HCT116 (cell line): ENCODE data around the gene ADAMTS4. TPM values are rescaled to one million over a fixed set of nuclear protein-coding genes. Genes with fewer than 3 reads are reported as not detected.

Experiments used
- ATAC-seq: fragments of 200-7000 bp; cut with Tn5 transposase; 2 replicates; pipeline ENCODE4 v1.9.1; 2020; ENCODE audit warnings: mild to moderate bottlenecking, moderate library complexity
- BruUV-seq: library from RNA; stranded (reverse); fragments of 400-500 nt; replicated peaks from 2 replicates; lab custom pipeline; 2021; lab: Mats Ljungman, UMichigan
- CTCF ChIA-PET: fragments of 300-600 bp; sonication (Branson Sonifier 250); formaldehyde crosslinking; loops from one replicate; lab custom pipeline; 2021; ENCODE audit warnings: antibody characterized with exemption; lab: Charles Lee
- POLR2A ChIA-PET: fragments of 300-600, 350-600 bp; sonication (Branson Sonifier 250); formaldehyde crosslinking; loops from one replicate; lab custom pipeline; 2021; ENCODE audit warnings: antibody characterized with exemption; lab: Charles Lee
- RAD21 ChIA-PET, 2 experiments: fragments of 300-600 bp; sonication (Branson Sonifier 250); formaldehyde crosslinking; loops; one replicate each; lab custom pipeline; 2023; ENCODE audit warnings: low total read pairs in 2 of 2; ENCODE audit not compliant: uncharacterized antibody in 2 of 2, unreplicated experiment in 2 of 2, low non-redundant PET in 1 of 2; lab: Charles Lee
- DNase-seq: peaks from one replicate; pipeline ENCODE4 v3.0.0-alpha.2; 2010; ENCODE audit warnings: low read depth, low spot score
- H2AFZ ChIP-seq: fragments of 200-600 bp; shearing (Covaris generic), sonication (generic); 2 replicates; pipeline ENCODE4 v1.6.1; 2017; ENCODE audit warnings: low read depth, mixed run types, mixed read lengths, antibody characterized with exemption, low read length; ENCODE audit not compliant: poor library complexity, severe bottlenecking
- H3K27ac ChIP-seq: 2 replicates; pipeline ENCODE4 v1.5.1; 2012; ENCODE audit warnings: low read depth, low read length
- H3K27me3 ChIP-seq: fragments of 200-600 bp; sonication (generic); 2 replicates; pipeline ENCODE4 v1.6.1; 2016; ENCODE audit warnings: mixed run types, low read length, mixed read lengths; ENCODE audit not compliant: insufficient read depth
- H3K36me3 ChIP-seq, 2 experiments: fragments of 200-500 bp in 1 of 2; fragments of 200-600 bp in 1 of 2; sonication (Bioruptor generic) in 1 of 2; sonication (generic) in 1 of 2; 2 replicates each; pipeline versions ENCODE4 v1.5.1 to v1.6.1; 2014 to 2016; ENCODE audit warnings: low read length in 2 of 2, inconsistent platforms in 1 of 2, mixed read lengths in 1 of 2, mixed run types in 1 of 2; ENCODE audit not compliant: insufficient read depth in 2 of 2, control insufficient read depth in 1 of 2
- H3K4me1 ChIP-seq, 2 experiments: fragments of 200-600 bp in 1 of 2; sonication (generic) in 1 of 2; 2 replicates each; pipeline versions ENCODE4 v1.5.1 to v1.6.1; 2012 to 2017; ENCODE audit warnings: low read length in 2 of 2, inconsistent platforms in 1 of 2, mild to moderate bottlenecking in 1 of 2, mixed read lengths in 1 of 2, mixed run types in 1 of 2, moderate library complexity in 1 of 2; ENCODE audit not compliant: insufficient read depth in 2 of 2, control insufficient read depth in 1 of 2
- H3K4me2 ChIP-seq: fragments of 200-600 bp; sonication (generic); 2 replicates; pipeline ENCODE4 v1.6.1; 2017; ENCODE audit warnings: mixed run types, low read length, mixed read lengths
- H3K4me3 ChIP-seq, 2 experiments: fragments of 200-600 bp in 1 of 2; sonication (generic) in 1 of 2; replicated peaks in 1 of 2; 2 replicates each; pipeline ENCODE4 v1.5.1; 2011 to 2016; ENCODE audit warnings: low read length in 2 of 2, control low read depth in 1 of 2, low read depth in 1 of 2, mild to moderate bottlenecking in 1 of 2, mixed read lengths in 1 of 2, mixed run types in 1 of 2
- H3K79me2 ChIP-seq: fragments of 200-600 bp; sonication (generic); 2 replicates; pipeline ENCODE4 v1.6.1; 2017; ENCODE audit warnings: mild to moderate bottlenecking, mixed run types, low read length, moderate library complexity, mixed read lengths; ENCODE audit not compliant: insufficient read depth
- H3K9ac ChIP-seq: fragments of 200-600 bp; sonication (generic); 2 replicates; pipeline ENCODE4 v1.6.1; 2016; ENCODE audit warnings: low read length, mixed read lengths
- H3K9me2 ChIP-seq: fragments of 200-600 bp; sonication (generic), shearing (Covaris generic); 2 replicates; pipeline ENCODE4 v1.6.1; 2017; ENCODE audit warnings: mixed run types, mild to moderate bottlenecking, moderate library complexity; ENCODE audit not compliant: insufficient read depth
- H3K9me3 ChIP-seq, 2 experiments: fragments of 200-500 bp in 1 of 2; fragments of 200-600 bp in 1 of 2; sonication (Bioruptor generic) in 1 of 2; sonication (generic) in 1 of 2; 2 replicates each; pipeline ENCODE4 v1.6.1; 2014 to 2017; ENCODE audit warnings: low read length in 2 of 2, mixed read lengths in 2 of 2, inconsistent platforms in 1 of 2, low read depth in 1 of 2, mild to moderate bottlenecking in 1 of 2, mixed run types in 1 of 2, moderate library complexity in 1 of 2; ENCODE audit not compliant: control insufficient read depth in 1 of 2, insufficient read depth in 1 of 2
- H4K20me1 ChIP-seq: fragments of 200-600 bp; sonication (generic), shearing (Covaris generic); 2 replicates; pipeline ENCODE4 v1.6.1; 2017; ENCODE audit warnings: mixed run types, mild to moderate bottlenecking, moderate library complexity; ENCODE audit not compliant: insufficient read depth
- CBX3 ChIP-seq: IDR thresholded peaks from 2 replicates; pipeline ENCODE4 v1.6.1; 2012; ENCODE audit warnings: low read depth
- EGR1 ChIP-seq: IDR thresholded peaks from 2 replicates; pipeline ENCODE4 v1.6.1; 2012; ENCODE audit warnings: low read depth
- ELF1 ChIP-seq: IDR thresholded peaks from 2 replicates; pipeline ENCODE4 v1.6.1; 2012; ENCODE audit warnings: low read depth, borderline replicate concordance
- EZH2 ChIP-seq: fragments of 200-600 bp; sonication (generic); IDR thresholded peaks from 2 replicates; pipeline ENCODE4 v1.6.1; 2017; ENCODE audit warnings: antibody characterized with exemption, mixed run types
- EZH2phosphoT487 ChIP-seq: fragments of 200-600 bp; IDR thresholded peaks from 2 replicates; pipeline ENCODE4 v1.6.1; 2018; ENCODE audit warnings: antibody characterized with exemption, borderline replicate concordance
- FOSL1 ChIP-seq: IDR thresholded peaks from 2 replicates; pipeline ENCODE4 v1.6.1; 2012; ENCODE audit warnings: low read depth
- JUND ChIP-seq: IDR thresholded peaks from 2 replicates; pipeline ENCODE4 v1.6.1; 2012
- POLR2A ChIP-seq: IDR thresholded peaks from 2 replicates; pipeline ENCODE4 v1.7.0; 2011; ENCODE audit warnings: borderline replicate concordance; ENCODE audit not compliant: insufficient read depth, insufficient read length; ENCODE audit errors: extremely low read depth
- POLR2AphosphoS5 ChIP-seq: IDR thresholded peaks from 2 replicates; pipeline ENCODE4 v1.6.1; 2011; ENCODE audit warnings: mild to moderate bottlenecking, low read depth, low read length, moderate library complexity
- RAD21 ChIP-seq: IDR thresholded peaks from 2 replicates; pipeline ENCODE4 v1.6.1; 2012; ENCODE audit warnings: low read depth, mild to moderate bottlenecking
- SIN3A ChIP-seq: IDR thresholded peaks from 2 replicates; pipeline ENCODE4 v1.6.1; 2012; ENCODE audit warnings: low read depth
- SP1 ChIP-seq: IDR thresholded peaks from 2 replicates; pipeline ENCODE4 v1.6.1; 2012; ENCODE audit warnings: low read depth
- SRF ChIP-seq: IDR thresholded peaks from 2 replicates; pipeline ENCODE4 v1.6.1; 2012; ENCODE audit warnings: low read depth
- TCF7L2 ChIP-seq: IDR thresholded peaks from 2 replicates; pipeline ENCODE4 v1.7.0; 2011; ENCODE audit warnings: borderline replicate concordance, inconsistent platforms; ENCODE audit not compliant: insufficient read depth, insufficient read length; ENCODE audit errors: extremely low read depth
- YY1 ChIP-seq: IDR thresholded peaks from 2 replicates; pipeline ENCODE4 v1.6.1; 2011; ENCODE audit warnings: low read length, low read depth, moderate library complexity, mild to moderate bottlenecking; ENCODE audit not compliant: insufficient replicate concordance; ENCODE audit errors: extremely low read depth
- ZNF274 ChIP-seq: fragments of 200-500 bp; sonication (Bioruptor generic); IDR thresholded peaks from 2 replicates; pipeline ENCODE4 v1.6.1; 2014; ENCODE audit warnings: mild to moderate bottlenecking, low read depth, low read length, inconsistent platforms
- intact Hi-C: fragments of 100-400 bp; cut with micrococcal nuclease; formaldehyde crosslinking; loops from 2 replicates; pipeline ENCODE4 v1.10.0; 2022
- total RNA-seq: library from RNA; stranded (reverse); gene quantifications from one replicate; pipeline ENCODE4 v1.2.1, GENCODE V29; 2021; ENCODE audit not compliant: unreplicated experiment
- TF ChIP-seq, protein P1 (sequence below): IDR thresholded peaks from 2 replicates; pipeline ENCODE4 v1.6.1; 2012
- TF ChIP-seq, protein P2 (sequence below): IDR thresholded peaks from 2 replicates; pipeline ENCODE4 v1.6.1; 2012
- TF ChIP-seq, protein P3 (sequence below): IDR thresholded peaks from 2 replicates; pipeline ENCODE4 v1.6.1; 2011; ENCODE audit warnings: mild to moderate bottlenecking, low read length, moderate library complexity; ENCODE audit not compliant: insufficient replicate concordance; ENCODE audit errors: extremely low read depth

ADAMTS4 gene
- total RNA-seq, 1 experiment from 2014 or later = not detected

DNA sequence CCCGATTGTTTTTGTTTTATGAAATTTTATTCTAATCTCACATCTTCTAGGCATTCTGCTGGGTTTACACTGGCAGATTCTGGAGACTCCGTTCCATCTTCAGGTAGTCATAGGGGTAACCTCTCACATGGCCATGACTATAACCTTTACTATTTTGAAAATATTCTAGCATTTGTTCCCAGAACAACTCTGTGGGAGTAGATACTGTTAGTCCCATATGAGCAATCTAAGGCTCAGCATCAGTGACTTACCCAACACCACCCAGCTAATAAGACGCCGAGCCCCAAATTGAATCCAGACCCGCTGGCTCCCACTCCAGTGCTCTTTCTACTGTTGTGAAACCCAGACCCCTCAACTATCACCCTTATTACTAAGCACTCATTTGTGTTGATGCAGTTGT is 9.8 kb downstream of the ADAMTS4 start:
- Histone ChIP-seq H3K9me3 (no peaks in the 10 kb centered on the region), H3K9ac (no peak overlapping the region), H3K4me1 (peaks cover 3 to 14% of the 10 kb centered on the region in 2 experiments; a peak in 2 of 4 replicates)
- DNase-seq = no peak
- RAD21 ChIA-PET = no interaction called here
- BruUV-seq = no TSS peak
- no peak for TF ChIP-seq YY1
- TF ChIP-seq, protein P1, sequence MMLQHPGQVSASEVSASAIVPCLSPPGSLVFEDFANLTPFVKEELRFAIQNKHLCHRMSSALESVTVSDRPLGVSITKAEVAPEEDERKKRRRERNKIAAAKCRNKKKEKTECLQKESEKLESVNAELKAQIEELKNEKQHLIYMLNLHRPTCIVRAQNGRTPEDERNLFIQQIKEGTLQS = no peak
- no peak for TF ChIP-seq JUND
- no peak for TF ChIP-seq TCF7L2
- TF ChIP-seq CBX3 = no peak
- TF ChIP-seq ELF1 = no peak
- TF ChIP-seq FOSL1 = no peak
- no peak for TF ChIP-seq EZH2phosphoT487
- TF ChIP-seq POLR2A = no peak
- TF ChIP-seq, protein P2, sequence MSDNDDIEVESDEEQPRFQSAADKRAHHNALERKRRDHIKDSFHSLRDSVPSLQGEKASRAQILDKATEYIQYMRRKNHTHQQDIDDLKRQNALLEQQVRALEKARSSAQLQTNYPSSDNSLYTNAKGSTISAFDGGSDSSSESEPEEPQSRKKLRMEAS = no peak
- TF ChIP-seq, all 23 proteins: peak for 0
- Histone ChIP-seq H2AFZ (no peak overlapping the region), H3K27ac (no peak overlapping the region), H3K4me3 (no peak overlapping the region), H4K20me1 (no peaks in the 10 kb centered on the region), H3K9me2 (no peaks in the 10 kb centered on the region), H3K27me3 (no peaks in the 10 kb centered on the region), H3K79me2 (no peaks in the 10 kb centered on the region), H3K4me2 (no peak overlapping the region), H3K36me3 (no peaks in the 10 kb centered on the region)
- POLR2A ChIA-PET = no interaction called here
- no peak for ATAC-seq
- CTCF ChIA-PET = no interaction called here
- intact Hi-C loops = no loop called here

DNA sequence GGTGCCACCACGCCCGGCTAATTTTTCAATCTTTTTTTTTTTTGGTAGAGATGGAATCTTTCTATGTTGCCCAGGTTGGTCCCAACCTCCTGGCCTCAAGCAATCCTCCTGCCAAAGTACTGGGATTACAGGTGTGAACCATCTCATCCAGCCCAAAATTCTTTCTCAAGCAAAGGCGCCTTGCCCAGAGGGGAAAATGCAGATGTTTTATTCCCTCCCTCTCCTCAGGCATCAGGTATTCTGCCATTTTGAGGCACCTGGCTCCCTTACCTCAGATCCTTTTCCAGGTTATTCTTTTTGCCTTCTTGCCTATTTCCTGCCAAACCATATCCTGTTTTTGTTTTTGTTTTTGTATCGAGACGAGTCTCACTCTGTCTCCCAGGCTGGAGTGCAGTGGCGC is 10.5 kb downstream of the ADAMTS4 start:
- intact Hi-C loops = no loop called here
- no peak overlapping the region for H3K4me3 ChIP-seq
- no peaks in the 10 kb centered on the region for H3K9me3 ChIP-seq
- no peak overlapping the region for H3K27ac ChIP-seq
- ChIA-PET POLR2A (no interaction called here), CTCF (no interaction called here), RAD21 (no interaction called here)
- TF ChIP-seq, protein P3, sequence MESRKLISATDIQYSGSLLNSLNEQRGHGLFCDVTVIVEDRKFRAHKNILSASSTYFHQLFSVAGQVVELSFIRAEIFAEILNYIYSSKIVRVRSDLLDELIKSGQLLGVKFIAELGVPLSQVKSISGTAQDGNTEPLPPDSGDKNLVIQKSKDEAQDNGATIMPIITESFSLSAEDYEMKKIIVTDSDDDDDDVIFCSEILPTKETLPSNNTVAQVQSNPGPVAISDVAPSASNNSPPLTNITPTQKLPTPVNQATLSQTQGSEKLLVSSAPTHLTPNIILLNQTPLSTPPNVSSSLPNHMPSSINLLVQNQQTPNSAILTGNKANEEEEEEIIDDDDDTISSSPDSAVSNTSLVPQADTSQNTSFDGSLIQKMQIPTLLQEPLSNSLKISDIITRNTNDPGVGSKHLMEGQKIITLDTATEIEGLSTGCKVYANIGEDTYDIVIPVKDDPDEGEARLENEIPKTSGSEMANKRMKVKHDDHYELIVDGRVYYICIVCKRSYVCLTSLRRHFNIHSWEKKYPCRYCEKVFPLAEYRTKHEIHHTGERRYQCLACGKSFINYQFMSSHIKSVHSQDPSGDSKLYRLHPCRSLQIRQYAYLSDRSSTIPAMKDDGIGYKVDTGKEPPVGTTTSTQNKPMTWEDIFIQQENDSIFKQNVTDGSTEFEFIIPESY = no peak
- TF ChIP-seq, protein P1 = no peak
- TF ChIP-seq EZH2phosphoT487 (no peak), TCF7L2 (no peak), EGR1 (no peak), SRF (no peak), EZH2 (no peak), JUND (no peak), ELF1 (no peak), ZNF274 (no peak), RAD21 (no peak), FOSL1 (no peak), SP1 (no peak), SIN3A (no peak), POLR2AphosphoS5 (no peak)
- TF ChIP-seq, protein P2 = no peak
- no peaks in the 10 kb centered on the region for H4K20me1 ChIP-seq
- no peaks in the 10 kb centered on the region for H3K36me3 ChIP-seq
- H3K4me1 ChIP-seq = peaks cover 3 to 14% of the 10 kb centered on the region in 2 experiments; a peak in 2 of 4 replicates
- H3K79me2 ChIP-seq = no peaks in the 10 kb centered on the region
- H3K27me3 ChIP-seq = no peaks in the 10 kb centered on the region
- DNase-seq = no peak
- H3K9me2 ChIP-seq = no peaks in the 10 kb centered on the region
- H3K9ac ChIP-seq = no peak overlapping the region
- H3K4me2 ChIP-seq = no peak overlapping the region
- BruUV-seq = no TSS peak
- no peak for ATAC-seq
- H2AFZ ChIP-seq = no peak overlapping the region
